DMS114 treated with DMSO at 0.1 percent for 48 hours (cell line): Measurements from ENCODE around the gene L3MBTL3.
"Not testable (repeated sequence)": the region's sequence is repeated elsewhere in the genome, so short reads cannot be mapped to it uniquely, and the experiment has no call there.

ENCODE experiments used
- DNase-seq: peaks from one replicate; lab custom pipeline; 2025; ENCODE audit not compliant: unreplicated experiment; lab: John Stamatoyannopoulos, UW

L3MBTL3 gene

GRCh38 chr6:130136798-130137197 is 118.4 kb downstream of the L3MBTL3 start:
- no peak for DNase-seq

GRCh38 chr6:130138116-130138908 is 119.9 kb downstream of the L3MBTL3 start:
- no peak for DNase-seq

GRCh38 chr6:130138909-130139242 is 120.5 kb downstream of the L3MBTL3 start:
- no peak for DNase-seq

DNA sequence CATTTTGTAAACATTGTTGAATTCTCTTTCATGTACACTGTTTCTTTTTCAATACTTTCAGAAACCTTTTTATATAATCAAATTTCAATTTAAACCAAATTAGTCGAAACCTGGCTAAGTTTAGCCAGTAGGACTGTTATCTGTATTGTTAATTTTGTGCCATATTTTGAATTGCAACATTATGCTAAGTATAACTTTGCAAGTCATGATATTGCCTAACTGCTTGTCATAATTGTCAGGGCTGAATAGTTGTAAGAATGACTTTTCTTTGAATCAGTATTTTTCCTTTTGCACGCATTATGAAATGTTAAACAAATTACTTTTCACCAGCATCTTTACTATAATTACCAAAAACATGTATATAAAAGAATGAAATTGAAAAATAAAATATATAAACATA is 121.7 kb downstream of the L3MBTL3 start:
- no peak for DNase-seq

- no peak for DNase-seq
Measured at GRCh38 chr6:130143709-130144108, 125.3 kb downstream of the L3MBTL3 start.

- DNase-seq, result no peak
Measured at GRCh38 chr6:130147111-130147510, 128.7 kb downstream of the L3MBTL3 start.

DNA sequence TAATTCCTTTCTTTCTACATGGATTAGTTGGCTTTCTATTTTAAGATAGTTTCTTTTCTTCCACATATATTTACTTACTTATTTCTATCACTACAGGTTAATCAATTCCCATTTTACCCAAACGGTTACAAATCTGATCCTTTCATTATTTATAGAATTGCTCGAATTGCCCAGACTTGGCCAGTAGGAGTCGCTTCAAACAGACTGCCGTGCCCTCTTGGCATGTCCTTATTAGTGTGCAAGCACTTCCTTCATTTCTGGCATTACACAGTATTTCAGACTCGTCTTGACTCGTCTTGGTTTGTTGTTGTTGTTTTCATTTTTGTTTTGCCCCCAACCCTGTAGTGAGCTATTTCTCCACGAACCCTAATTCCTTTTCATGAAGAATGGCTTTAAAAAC is 129.8 kb downstream of the L3MBTL3 start:
- no peak for DNase-seq

DNA sequence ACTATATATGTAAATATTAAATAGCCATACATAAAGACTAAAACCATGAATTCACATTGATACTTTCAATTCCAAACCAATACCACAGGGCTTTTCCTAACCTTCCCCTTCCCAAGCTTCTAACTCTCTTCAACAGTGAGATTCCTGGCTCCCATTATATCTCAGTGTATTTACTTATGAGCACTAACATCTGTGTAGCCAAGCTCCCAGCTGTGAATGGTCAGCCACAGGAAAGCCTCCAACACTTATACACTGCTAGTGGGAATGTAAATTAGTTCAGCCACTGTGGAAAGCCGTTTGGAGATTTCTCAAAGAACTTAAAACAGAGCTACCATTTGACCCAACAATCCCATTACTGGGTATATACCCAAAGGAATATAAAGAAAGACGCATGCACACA is 130.6 kb downstream of the L3MBTL3 start:
- not testable (repeated sequence) for DNase-seq

DNA sequence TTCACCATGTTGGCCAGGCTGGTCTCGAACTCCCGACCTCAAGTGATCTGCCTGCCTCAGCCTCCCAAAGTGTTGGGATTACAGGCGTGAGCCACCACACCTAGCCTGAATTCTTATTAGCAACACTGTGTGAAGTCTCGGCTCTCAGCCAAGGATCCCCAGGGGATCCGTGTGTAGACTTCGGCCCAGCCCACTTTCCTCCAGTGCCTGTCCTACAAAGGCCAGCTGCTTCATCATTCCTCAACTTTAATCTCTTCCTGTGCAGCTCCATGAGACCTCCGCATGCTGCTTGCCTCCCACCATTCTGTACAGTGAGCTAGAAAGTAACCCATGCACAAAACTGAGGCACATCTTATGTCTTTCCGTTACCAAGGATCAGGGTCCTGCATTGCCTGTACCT is 132.5 kb downstream of the L3MBTL3 start:
- no peak for DNase-seq

GRCh38 chr6:130152908-130153510 is 134.6 kb downstream of the L3MBTL3 start:
- no peak for DNase-seq

- DNase-seq, result no peak
Measured at GRCh38 chr6:130156908-130157307, 138.5 kb downstream of the L3MBTL3 start.

DNA sequence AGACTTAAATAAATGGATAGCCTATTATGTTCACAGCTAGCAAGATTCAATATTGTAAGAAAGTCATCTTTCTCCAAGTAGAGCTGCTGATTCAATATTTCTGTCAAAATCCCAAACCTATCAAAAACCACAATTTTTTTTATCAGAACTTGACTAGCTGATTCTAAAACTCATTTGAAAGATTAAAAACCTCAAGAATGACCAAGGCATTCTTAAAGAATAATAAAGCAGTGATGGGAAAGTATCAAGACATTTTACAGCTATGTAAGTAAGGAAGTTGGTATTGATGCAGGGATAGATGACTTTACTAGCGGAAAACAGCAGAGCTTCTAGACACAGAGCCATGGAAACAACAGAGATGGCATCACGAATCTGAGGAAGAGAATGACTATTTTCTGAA is 139.7 kb downstream of the L3MBTL3 start:
- no peak for DNase-seq

DNA sequence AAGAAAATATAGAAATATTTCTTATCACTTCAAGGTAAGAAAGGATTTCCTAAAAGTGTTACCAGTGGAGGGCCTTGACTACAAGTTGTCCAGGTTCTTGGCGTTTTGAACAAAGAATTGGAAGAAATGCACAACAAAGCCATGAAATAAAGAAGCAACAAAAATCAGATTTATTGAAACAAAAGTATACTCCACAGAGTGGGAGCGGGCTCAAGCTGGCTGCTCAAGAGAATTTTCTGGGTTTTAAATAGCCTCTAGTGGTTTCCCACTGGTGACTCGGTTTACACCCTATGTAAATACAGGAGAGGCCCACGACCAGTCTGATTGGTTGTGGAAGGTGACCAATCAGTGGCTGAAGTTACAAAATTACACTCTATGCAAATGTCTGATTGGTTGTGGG is 140.2 kb downstream of the L3MBTL3 start:
- DNase-seq, result no peak

DNA sequence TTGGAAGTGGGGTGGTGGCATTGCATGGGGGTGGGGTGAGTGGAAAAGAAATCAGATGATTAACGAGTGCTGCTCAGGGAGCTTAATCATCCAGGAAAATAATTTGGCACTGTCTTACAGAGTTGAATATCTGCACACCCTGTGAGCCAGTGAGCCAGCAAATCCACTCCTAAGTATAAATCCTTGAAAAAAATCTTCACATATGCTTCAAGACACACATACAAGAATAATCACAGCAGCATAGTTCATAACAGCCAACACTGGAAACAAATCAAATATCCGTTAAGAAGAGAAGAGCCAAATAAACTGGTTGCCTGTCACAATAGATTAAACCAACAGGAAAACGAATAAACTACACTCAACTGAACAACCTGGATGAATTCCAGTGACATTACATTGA is 141.6 kb downstream of the L3MBTL3 start:
- DNase-seq, result no peak

GRCh38 chr6:130161683-130162404 is 143.5 kb downstream of the L3MBTL3 start:
- DNase-seq, result no peak

DNA sequence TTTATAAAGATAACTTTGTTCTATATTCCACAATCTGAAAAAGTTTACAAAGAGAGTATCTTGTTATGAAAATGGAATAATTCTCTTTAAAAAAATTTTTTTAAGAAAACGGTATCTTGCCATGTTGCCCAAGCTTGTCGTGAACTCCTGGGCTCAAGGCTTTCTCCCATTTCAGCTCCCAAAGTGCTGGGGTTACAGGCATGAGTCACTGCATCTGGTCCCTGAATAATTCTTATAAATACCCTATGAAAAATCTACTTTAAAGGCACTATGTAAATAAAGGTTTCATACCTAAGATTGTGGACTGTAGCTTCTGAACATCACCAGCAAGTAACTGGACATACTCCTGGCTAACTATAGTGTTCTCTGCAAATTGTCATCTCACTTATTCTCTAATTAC is 144.0 kb downstream of the L3MBTL3 start:
- DNase-seq, result no peak

DNA sequence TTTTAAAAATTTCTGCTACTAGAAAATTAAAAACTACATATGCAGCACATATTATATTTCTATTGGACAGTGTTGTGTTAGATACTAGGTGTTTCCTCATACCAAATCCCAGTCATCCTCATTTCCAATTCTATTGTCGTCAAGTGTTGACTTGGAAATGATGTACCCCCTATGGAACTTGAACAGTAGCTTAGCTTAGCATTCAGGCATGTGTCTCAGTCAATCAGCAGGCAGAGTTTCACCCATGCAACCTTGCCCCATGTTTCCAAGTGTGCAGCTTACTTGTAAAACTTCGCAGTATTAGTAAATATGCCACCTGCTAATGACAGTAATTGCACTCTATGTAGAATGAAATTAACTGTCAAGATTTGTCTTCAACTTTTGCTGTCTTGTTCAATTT is 144.9 kb downstream of the L3MBTL3 start:
- no peak for DNase-seq

DNA sequence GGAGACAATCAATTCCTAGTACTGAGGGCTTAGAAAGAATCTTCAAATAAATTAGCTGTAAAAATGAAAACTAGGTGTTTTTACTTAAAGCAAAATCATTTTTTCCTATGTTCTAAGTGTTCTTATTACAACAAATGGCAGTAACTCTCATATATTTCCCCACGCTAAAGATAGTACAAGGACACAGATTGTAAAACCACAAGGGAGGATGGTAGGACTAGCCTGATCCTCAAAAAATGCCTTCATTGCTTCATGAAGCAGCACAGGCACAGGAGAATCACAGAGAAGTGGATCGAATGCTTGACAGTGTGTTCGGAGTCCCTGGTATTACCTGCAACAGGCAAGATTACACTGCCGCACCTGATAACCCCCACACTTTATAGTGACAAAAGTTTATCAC is 145.9 kb downstream of the L3MBTL3 start:
- DNase-seq, result no peak

- DNase-seq, result no peak
Measured at GRCh38 chr6:130167655-130168054, 149.3 kb downstream of the L3MBTL3 start.

DNA sequence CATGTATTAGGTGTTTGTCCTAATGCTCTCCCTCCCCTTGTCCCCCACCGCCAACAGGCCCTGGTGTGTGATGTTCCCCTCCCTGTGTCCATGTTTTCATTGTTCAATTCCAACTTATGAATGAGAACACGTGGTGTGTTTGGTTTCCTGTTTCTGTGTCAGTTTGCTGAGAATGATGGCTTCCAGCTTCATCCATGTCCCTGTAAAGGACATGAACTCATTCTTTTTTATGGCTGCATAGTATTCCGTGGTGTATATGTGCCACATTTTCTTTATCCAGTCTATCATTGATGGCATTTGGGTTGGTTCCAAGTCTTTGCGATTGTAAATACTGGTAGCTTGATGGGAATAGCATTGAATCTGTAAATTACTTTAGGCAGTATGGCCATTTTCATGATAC is 151.8 kb downstream of the L3MBTL3 start:
- not testable (repeated sequence) for DNase-seq

GRCh38 chr6:130173377-130174004 is 155.1 kb downstream of the L3MBTL3 start:
- not testable (repeated sequence) for DNase-seq

DNA sequence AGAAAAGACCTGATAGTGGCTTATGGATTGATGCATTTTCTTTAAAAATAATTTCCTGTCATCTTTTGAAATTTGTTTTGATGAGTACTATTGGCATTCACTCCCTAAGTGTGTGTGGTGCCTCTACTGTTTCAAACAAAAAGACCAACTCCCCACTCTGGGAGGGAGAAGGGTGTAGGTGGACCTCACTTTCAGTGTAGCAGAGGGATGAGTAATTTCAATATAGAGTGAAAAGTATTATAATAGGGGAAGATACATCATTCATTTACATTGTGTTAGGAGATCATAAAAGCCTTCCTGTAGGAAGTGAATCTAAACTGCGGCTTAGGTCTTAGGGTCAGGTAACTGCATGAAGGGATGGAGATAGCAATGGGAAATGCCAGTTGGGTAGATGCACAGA is 158.0 kb downstream of the L3MBTL3 start:
- no peak for DNase-seq
